HCT116 (cell line): ENCODE measurements around the gene FAM184A.

Experiments
- CTCF ChIP-seq, 3 experiments: fragments of 200-600 bp in 1 of 3; sonication (generic) in 1 of 3; IDR thresholded peaks in 2 of 3; conservative IDR thresholded peaks in 1 of 3; 2 replicates each; pipeline ENCODE4 v1.5.1; 2012 to 2017; ENCODE audit warnings: low read depth in 2 of 3, low read length in 2 of 3, antibody characterized with exemption in 1 of 3, borderline replicate concordance in 1 of 3, control low read depth in 1 of 3, mild to moderate bottlenecking in 1 of 3, mixed read lengths in 1 of 3, mixed run types in 1 of 3, moderate library complexity in 1 of 3; ENCODE audit not compliant: insufficient read depth in 1 of 3
- POLR2A ChIP-seq: IDR thresholded peaks from 2 replicates; pipeline ENCODE4 v1.7.0; 2011; ENCODE audit warnings: borderline replicate concordance; ENCODE audit not compliant: insufficient read depth, insufficient read length; ENCODE audit errors: extremely low read depth
- POLR2AphosphoS5 ChIP-seq: IDR thresholded peaks from 2 replicates; pipeline ENCODE4 v1.6.1; 2011; ENCODE audit warnings: mild to moderate bottlenecking, low read depth, low read length, moderate library complexity
- SIN3A ChIP-seq: IDR thresholded peaks from 2 replicates; pipeline ENCODE4 v1.6.1; 2012; ENCODE audit warnings: low read depth

GRCh38 chr6:119066517-119066916 is 11.9 kb downstream of the FAM184A start:
- TF ChIP-seq POLR2AphosphoS5, result no peak
- no peak for TF ChIP-seq SIN3A
- no peak for TF ChIP-seq CTCF (IDR thresholded peaks at IDR 0.05 in 2 of 3, conservative IDR thresholded peaks at IDR 0.05 in 1 of 3; ENCODE audit: borderline replicate concordance in 1 of 3, insufficient read depth in 1 of 3, low read depth in 2 of 3, low read length in 2 of 3)
- TF ChIP-seq POLR2A, result no peak
